Pancreas (tissue), 10 donors: ENCODE measurements around the gene TMEM250. TPM values are rescaled to one million over a fixed set of nuclear protein-coding genes. Genes with fewer than 3 reads are reported as not detected.

Source experiments
- ATAC-seq, 4 donors: fragments of 200-7000 bp; cut with Tn5 transposase; one replicate each; pipeline versions ENCODE4 v1.8.0 to v1.9.1; 2020; ENCODE audit warnings: mild to moderate bottlenecking in 4 of 4, moderate library complexity in 4 of 4
- DNase-seq, 6 donors: peaks; one replicate each; pipeline ENCODE4 v3.0.0-alpha.2; 2020
- FAIRE-seq: peaks from 2 replicates; lab custom pipeline; 2012; peaks lifted over from hg19 to GRCh38; lab: Jason Lieb, UNC
- H3K27ac ChIP-seq, 4 donors: fragments of 200-600 bp; sonication (generic); 1 replicate in 3 of 4; 2 replicates in 1 of 4; pipeline versions ENCODE4 v1.5.0 to v1.8.0; 2020
- H3K27me3 ChIP-seq, 4 donors: fragments of 200-600 bp; one replicate each; pipeline ENCODE4 v1.8.0; 2021
- H3K36me3 ChIP-seq, 3 donors: fragments of 200-600 bp; sonication (generic) in 1 of 3; one replicate each; pipeline versions ENCODE4 v1.5.0 to v1.8.0; 2020 to 2021
- H3K4me1 ChIP-seq, 3 donors: fragments of 200-600 bp; one replicate each; pipeline ENCODE4 v1.8.0; 2021
- H3K4me3 ChIP-seq, 4 donors: fragments of 200-600 bp; sonication (generic) in 2 of 4; one replicate each; pipeline versions ENCODE4 v1.5.0 to v1.8.0; 2020 to 2021
- H3K9me3 ChIP-seq, 4 donors: fragments of 200-600 bp; one replicate each; pipeline ENCODE4 v1.8.0; 2021
- CTCF ChIP-seq, 4 donors: fragments of 200-600 bp; sonication (generic) in 3 of 4; IDR thresholded peaks; one replicate each; pipeline versions ENCODE4 v1.5.0 to v1.8.0; 2021; ENCODE audit warnings: antibody characterized with exemption in 4 of 4
- WGBS, 2 donors: extraction: QIAGEN DNeasy Blood & Tissue Kit; methylation state at CpG; one replicate each; pipeline ENCODE4 v1.1.7; 2013; 5-methylcytosine and 5-hydroxymethylcytosine counted together
- intact Hi-C, 3 donors: fragments of 100-400 bp; cut with DNase I; formaldehyde crosslinking; loops; one replicate each; pipeline versions ENCODE4 v1.11.1 to v1.14.2; 2022
- polyA plus RNA-seq, 2 donors: library from polyadenylated mRNA; stranded (reverse); fragments of 200-250 nt; gene quantifications; one replicate each; pipeline ENCODE4 v1.2.3, GENCODE V29; 2013
- total RNA-seq, 6 donors: library from RNA; stranded (reverse); fragmentation: NEBNext Ultra II Directional in 4 of 6; extraction: Animal tissue kit (Norgen Biotek cat#: 25700) in 4 of 6; gene quantifications; one replicate each; pipeline versions ENCODE4 v1.2.1 to v1.2.4, GENCODE V29; 2021 to 2023
- donor health status: healthy with polysubstance abuse.
- donor health status: DM: no; HTN: no; CAD: no; lungs with moderate emphysema.
- donor health status: DM: no; HTN: no; CAD: no.
- donor health status: control.
- donor health status: control.
- donor health status: Bipolar disorder and iron deficiency.
- donor health status: DM: yes; HTN: yes; CAD: no.
- donor health status: DM: no; HTN: no; CAD: no.
- donor health status: DM: no; HTN: no; CAD: no.
- donor health status: DM: yes; HTN: yes; CAD: no.

The TMEM250 gene
- total and polyA plus RNA-seq, 8 donors: 8.0 to 17.8 (median 11.8) TPM

DNA sequence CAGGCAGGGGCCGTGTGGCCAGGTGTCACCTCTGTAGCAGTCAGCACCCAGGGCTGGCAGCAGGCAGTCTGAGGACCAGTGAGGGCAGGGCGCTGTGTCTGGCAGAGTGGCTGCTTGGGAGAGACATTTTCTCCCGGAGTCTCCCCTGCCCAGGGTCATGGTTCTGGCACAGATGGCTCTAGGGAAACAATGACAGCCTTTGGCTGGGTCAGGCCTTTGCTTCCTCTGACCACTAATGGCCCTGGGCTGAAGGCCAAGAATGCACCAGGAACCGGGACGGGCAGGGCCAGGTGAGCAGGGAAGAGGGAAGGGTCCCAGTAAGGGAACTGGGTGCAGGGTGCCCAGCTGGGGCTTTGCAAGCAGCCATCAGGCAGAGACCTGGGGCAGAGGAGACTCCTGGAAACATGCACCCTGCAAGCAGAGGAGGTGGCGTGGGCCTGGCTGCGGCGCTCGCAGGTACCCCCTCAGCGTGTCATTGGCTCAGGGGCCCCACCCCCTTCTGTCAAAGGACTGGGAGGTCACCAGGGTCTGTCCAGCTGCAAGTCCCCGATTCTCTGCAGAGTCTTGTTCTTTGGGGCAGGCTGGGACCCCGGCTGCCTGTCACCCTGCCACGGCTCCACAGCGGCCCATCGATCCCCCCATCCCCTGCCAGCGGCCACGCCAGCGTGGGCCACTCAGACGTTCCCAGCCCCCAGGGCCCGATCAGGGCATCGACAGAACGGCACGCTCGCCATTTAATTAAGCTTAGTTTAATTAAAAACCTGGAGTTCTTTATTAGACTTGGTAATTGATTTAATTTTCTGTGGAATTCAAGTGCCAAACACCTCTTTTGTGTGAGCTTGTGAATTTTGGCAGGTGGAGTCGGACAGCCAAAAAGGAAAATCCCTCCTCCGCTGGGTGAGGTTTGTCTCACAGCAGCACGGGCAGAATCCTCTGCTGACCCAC lies 18.9 kb upstream of the TMEM250 start:
- peak overlapping the region in 3 of 4 donors; percentile 46 to 55 (median 48) for H3K27ac ChIP-seq
- WGBS, 2 donors: 36 to 42% methylated on average over 27 of the region's 27 CpGs
- DNase-seq (peak in 5 of 6 donors; percentile 66 to 82 (median 75)), FAIRE-seq (no peak), ATAC-seq (peak; percentile 69 to 84 (median 76))
- H3K4me1 ChIP-seq: peaks cover 3 to 11% (median 4%) of the 10 kb centered on the region in 3 donors
- no peaks in the 10 kb centered on the region for H3K9me3 ChIP-seq
- no peaks in the 10 kb centered on the region for H3K36me3 ChIP-seq
- no peak overlapping the region for H3K4me3 ChIP-seq
- intact Hi-C loops: no loop called here
- no peaks in the 10 kb centered on the region for H3K27me3 ChIP-seq
- TF ChIP-seq CTCF (IDR thresholded peaks at IDR 0.05): no peak

- peaks cover 3 to 11% (median 7%) of the 10 kb centered on the region in 3 donors for H3K4me1 ChIP-seq
- FAIRE-seq: no peak
- H3K36me3 ChIP-seq: no peaks in the 10 kb centered on the region
- H3K4me3 ChIP-seq: no peak overlapping the region
- peak in 1 of 6 donors; percentile 56 for DNase-seq
- 73 to 87% methylated on average over 33 of the region's 33 CpGs for WGBS, 2 donors
- no peak for ATAC-seq
- intact Hi-C loops: no loop called here
- H3K27ac ChIP-seq: peak overlapping the region in 1 of 4 donors; percentile 48
- TF ChIP-seq CTCF (IDR thresholded peaks at IDR 0.05): no peak
- H3K27me3 ChIP-seq: no peaks in the 10 kb centered on the region
- H3K9me3 ChIP-seq: no peaks in the 10 kb centered on the region
Measured at GRCh38 chr9:136136127-136136925, 17.7 kb upstream of the TMEM250 start.

DNA sequence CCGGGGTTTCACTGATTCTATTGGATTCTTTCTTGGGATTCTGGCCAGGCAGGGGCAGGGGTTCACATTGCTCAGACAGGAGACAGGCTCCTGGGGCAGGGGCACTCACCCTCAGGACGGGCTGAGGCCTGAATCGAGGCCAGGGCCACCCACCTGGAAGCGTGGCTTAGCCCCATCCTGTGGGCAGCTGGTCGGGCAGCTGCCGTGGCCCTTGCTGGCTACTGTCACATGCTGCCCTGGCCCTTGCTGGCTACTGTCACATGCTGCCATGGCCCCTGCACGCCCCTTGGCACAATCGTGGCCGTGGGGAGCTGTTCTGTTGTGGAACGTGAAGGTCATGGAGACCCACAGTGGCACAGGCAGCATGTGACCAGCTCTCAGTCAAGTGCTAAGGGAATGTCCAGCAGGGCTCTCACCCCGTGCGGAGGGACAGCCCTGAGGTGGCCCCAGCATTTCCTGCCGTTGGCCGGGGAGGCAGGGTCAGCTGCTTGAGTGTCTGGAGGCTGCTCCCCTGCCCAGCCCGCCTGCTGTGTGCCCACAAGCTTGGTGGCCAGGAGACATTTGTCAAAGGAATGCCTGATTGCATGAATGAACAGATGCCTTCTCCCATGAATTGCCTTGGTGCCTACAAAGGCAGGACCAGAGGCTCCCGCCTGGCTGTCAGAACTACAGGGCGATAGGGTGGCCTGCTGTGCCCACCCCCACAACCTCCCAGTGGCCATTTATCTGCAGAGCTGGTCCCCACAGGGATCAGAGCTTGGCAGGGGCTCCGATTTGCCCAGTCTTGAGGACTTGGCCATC lies 16.9 kb upstream of the TMEM250 start:
- 48 to 61% methylated on average over 18 of the region's 18 CpGs for WGBS, 2 donors
- H3K27ac ChIP-seq: no peak overlapping the region
- peaks cover 3 to 17% (median 14%) of the 10 kb centered on the region in 3 donors for H3K4me1 ChIP-seq
- H3K27me3 ChIP-seq: no peaks in the 10 kb centered on the region
- TF ChIP-seq CTCF (IDR thresholded peaks at IDR 0.05): no peak
- H3K36me3 ChIP-seq: no peaks in the 10 kb centered on the region
- FAIRE-seq (no peak), DNase-seq (peak in 2 of 6 donors; percentile 28 to 65), ATAC-seq (no peak)
- intact Hi-C loops: no loop called here
- H3K4me3 ChIP-seq: no peak overlapping the region
- H3K9me3 ChIP-seq: no peaks in the 10 kb centered on the region

DNA sequence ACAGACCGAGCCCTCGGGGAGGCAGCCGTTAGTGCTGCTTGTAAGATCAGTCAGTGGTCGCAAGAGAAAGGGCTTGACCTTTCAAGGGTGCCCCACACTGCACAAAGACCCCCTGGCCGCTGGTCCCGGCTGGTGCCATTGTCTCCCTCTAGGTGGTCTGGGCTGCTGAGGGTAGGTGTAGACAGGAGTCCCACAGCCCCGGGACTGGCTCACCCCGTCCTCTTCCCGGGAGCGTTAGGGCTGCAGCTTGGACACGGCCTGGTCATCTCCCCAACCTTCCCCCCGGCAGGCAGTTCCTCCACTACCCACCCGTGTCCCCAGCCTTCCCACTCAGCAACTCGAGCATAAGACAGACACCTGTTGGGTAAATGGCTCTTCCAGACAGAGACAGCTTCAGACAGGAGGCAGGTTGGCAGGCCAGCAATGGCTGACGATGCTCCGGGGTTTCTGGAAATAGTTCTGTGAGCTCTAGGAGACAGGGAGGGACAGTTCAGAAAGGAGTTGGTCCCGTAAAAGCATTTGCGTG lies 15.3 kb upstream of the TMEM250 start:
- no peak for TF ChIP-seq CTCF (IDR thresholded peaks at IDR 0.05)
- H3K27me3 ChIP-seq: no peaks in the 10 kb centered on the region
- intact Hi-C loops: no loop called here
- no peak overlapping the region for H3K4me3 ChIP-seq
- WGBS, 2 donors: 42 to 43% methylated on average over 18 of the region's 18 CpGs
- H3K4me1 ChIP-seq: peaks cover 3 to 20% (median 14%) of the 10 kb centered on the region in 3 donors
- ATAC-seq: no peak
- H3K36me3 ChIP-seq: no peaks in the 10 kb centered on the region
- no peak overlapping the region for H3K27ac ChIP-seq
- no peak for FAIRE-seq
- peak in 1 of 6 donors; percentile 72 for DNase-seq
- no peaks in the 10 kb centered on the region for H3K9me3 ChIP-seq
